ENCODE data around the gene CBLC. TPM values are rescaled to one million over a fixed set of nuclear protein-coding genes. Genes with fewer than 3 reads are reported as not detected.

CBLC gene
- total RNA-seq, 1 donor from 2014 or later, result 2.3 TPM

DNA sequence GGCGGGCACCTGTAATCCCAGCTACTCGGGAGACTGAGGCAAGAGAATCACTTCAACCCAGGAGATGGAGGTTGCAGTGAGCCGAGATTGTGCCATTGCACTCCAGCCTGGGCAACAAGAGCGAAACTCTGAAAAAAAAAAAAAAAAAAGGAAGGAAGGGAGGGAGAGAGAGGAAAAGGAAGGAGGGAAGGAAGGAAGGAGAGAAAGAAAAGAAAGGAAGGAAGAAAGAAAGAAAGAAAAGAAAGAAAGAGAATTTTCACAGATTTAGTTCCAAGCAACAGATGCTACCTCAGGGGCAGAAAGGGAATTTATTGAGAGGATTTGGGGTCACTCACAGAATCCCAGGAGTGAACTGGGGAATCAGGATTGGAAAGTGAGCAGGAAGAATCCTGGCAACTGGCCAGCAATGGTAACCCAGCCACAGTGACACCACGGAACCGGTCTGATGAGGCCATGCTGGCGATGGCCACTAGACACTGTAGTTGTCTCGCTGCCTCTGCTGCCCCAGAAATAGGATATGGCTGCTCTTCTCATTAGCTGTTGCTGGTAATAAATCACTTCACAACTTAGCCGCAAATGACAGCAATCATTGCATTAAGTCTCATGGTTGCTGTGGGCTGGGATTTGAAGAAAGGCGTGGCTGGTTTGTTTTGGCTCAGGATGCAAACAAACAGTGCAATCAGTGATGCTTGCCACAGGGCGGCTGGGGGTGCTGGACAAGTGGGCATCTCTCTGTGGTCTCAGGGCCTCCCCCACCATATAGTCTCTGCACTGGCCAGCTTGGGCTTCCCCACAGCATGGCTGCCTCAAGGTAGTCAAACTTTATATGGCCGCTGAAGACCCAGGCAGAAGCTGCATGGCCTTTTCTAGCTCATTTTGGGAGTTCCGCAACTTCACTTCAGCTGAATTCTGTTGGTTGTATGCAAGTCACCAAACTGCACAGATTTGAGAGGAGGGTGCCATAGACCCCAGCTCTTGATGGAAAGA is 26.0 kb downstream of the CBLC start:
- intact Hi-C loops (cut with DNase I), result no loop called here
- TF ChIP-seq CTCF (IDR thresholded peaks at IDR 0.05), result no peak
- Histone ChIP-seq H3K4me1 (peaks cover 26% of the 10 kb centered on the region), H3K27ac (no peak overlapping the region), H3K4me3 (no peak overlapping the region), H3K27me3 (ENCODE audit: low read depth) (no peaks in the 10 kb centered on the region), H3K36me3 (no peaks in the 10 kb centered on the region), H3K9me3 (no peaks in the 10 kb centered on the region)
- no peak for ATAC-seq
- no peak for DNase-seq

DNA sequence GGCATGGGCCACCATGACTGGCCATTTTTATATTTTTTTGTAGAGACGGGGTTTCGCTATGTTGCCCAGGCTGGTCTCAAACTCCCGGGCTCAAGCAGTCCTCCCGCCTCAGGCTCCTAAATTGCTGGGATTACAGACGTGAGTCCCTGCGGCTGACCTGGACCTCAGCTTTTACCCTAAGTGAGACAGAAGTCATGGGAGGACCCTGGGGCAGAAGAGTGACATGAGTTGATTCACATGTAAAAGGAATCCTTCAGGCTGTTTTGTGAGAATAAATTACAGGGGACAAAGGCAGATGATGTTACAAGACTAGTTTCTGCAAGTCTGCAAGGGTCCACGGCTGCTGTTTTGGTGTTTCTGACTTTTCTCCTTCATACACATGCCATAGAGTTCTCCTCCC is 28.6 kb downstream of the CBLC start:
- H3K4me3 ChIP-seq, result no peak overlapping the region
- H3K4me1 ChIP-seq, result peaks cover 35% of the 10 kb centered on the region
- H3K27me3 ChIP-seq (ENCODE audit: low read depth), result no peaks in the 10 kb centered on the region
- intact Hi-C loops (cut with DNase I), result no loop called here
- no peak for TF ChIP-seq CTCF (IDR thresholded peaks at IDR 0.05)
- DNase-seq, result no peak
- H3K9me3 ChIP-seq, result no peaks in the 10 kb centered on the region
- no peak for ATAC-seq
- H3K36me3 ChIP-seq, result peaks cover 2% of the 10 kb centered on the region
- H3K27ac ChIP-seq, result no peak overlapping the region

GRCh38 chr19:44807162-44807561 is 29.5 kb downstream of the CBLC start:
- Histone ChIP-seq H3K27me3 (ENCODE audit: low read depth) (no peaks in the 10 kb centered on the region), H3K27ac (peak overlapping the region; percentile 80), H3K36me3 (peaks cover 8% of the 10 kb centered on the region), H3K4me3 (no peak overlapping the region), H3K9me3 (no peaks in the 10 kb centered on the region), H3K4me1 (peaks cover 35% of the 10 kb centered on the region)
- ATAC-seq (peak; percentile 26 to 36), DNase-seq (peak; percentile 57)
- intact Hi-C loops (cut with DNase I), result no loop called here
- no peak for TF ChIP-seq CTCF (IDR thresholded peaks at IDR 0.05)

DNA sequence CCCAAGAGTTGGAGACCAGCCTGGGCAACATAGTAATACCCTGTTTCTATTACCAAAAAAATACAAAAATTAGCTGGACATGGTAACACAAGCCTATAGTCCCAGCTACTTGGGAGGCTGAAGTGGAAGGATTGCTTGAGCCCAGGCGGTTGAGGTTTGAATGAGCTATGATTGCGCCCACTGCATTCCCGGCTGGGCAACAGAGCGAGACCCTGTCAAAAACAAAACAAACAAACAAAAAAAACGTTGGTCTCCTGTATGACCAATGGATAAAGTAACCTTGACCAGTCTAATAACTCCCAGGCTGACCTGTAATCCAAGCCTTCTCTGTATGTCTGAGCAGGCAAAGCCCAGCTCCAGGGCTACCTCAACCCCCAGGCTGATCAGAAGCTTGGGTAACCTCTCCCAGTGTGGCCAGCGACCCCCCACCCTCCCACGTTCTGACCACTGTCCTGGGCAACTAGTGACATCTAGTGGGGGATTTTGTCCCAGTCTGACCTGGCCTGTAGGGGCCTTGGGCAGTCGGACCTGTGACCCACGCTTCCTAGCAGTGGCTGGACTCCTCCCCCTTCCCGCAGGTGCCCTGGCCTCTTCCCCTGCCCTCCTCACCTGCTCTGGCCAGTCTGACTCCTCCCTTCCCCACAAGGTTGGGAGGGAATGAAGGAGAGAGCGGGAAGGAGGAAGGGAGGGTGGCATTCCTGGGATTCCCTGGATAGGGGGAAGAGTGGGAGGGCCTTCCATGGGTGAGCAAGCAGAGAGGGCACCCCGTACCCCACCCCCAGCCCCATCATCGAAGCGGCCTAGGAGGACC is 30.2 kb downstream of the CBLC start:
- intact Hi-C loops (cut with DNase I), result no loop called here
- DNase-seq (peak; percentile 80), ATAC-seq (peak; percentile 88 to 92)
- Histone ChIP-seq H3K36me3 (peaks cover 12% of the 10 kb centered on the region), H3K27me3 (ENCODE audit: low read depth) (no peaks in the 10 kb centered on the region), H3K4me3 (peak overlapping the region; percentile 71), H3K4me1 (peaks cover 35% of the 10 kb centered on the region), H3K9me3 (no peaks in the 10 kb centered on the region), H3K27ac (peak overlapping the region; percentile 80)
- peak; percentile 49 for TF ChIP-seq CTCF (IDR thresholded peaks at IDR 0.05)

- H3K4me3 ChIP-seq, result peak within 1 kb of the TSS; percentile 71
- peak; percentile 91 for ATAC-seq
- H3K36me3 ChIP-seq, result peaks cover 21% of the 10 kb centered on the region
- peaks cover 35% of the 10 kb centered on the region for H3K4me1 ChIP-seq
- no peak for TF ChIP-seq CTCF (IDR thresholded peaks at IDR 0.05)
- H3K27ac ChIP-seq, result peak within 1 kb of the TSS; percentile 80
- no peaks in the 10 kb centered on the region for H3K27me3 ChIP-seq (ENCODE audit: low read depth)
- no peaks in the 10 kb centered on the region for H3K9me3 ChIP-seq
- intact Hi-C loops (cut with DNase I), result no loop called here
- DNase-seq, result peak; percentile 83
Measured at GRCh38 chr19:44808463-44809371, 31.0 kb downstream of the CBLC start, which contains the start of gene BCAM. BCAM (plus strand) TSS chr19:44809103; CDS start chr19:44809125, 22 bp downstream.
